ENCODE data around the gene APLF.
"Not testable (repeated sequence)": the region's sequence is repeated elsewhere in the genome, so short reads cannot be mapped to it uniquely, and the experiment has no call there.

The APLF gene

GRCh38 chr2:68559692-68560091, 92.3 kb downstream of the APLF start:
- in situ Hi-C loops (cut with HindIII; ENCODE audit: low pct_ligation_motif_present, low pct_unique_long_range_greater_than_20kb, low sequenced_read_pairs): no loop called here

GRCh38 chr2:68560545-68560944, 93.2 kb downstream of the APLF start:
- in situ Hi-C loops (cut with HindIII; ENCODE audit: low pct_ligation_motif_present, low pct_unique_long_range_greater_than_20kb, low sequenced_read_pairs): no loop called here
- no peak for DNase-seq

More at GRCh38 chr2:68559692-68560091, 92.3 kb downstream of the APLF start:
- no peak for DNase-seq

- in situ Hi-C loops (cut with HindIII; ENCODE audit: low pct_ligation_motif_present, low pct_unique_long_range_greater_than_20kb, low sequenced_read_pairs): no loop called here
- DNase-seq: no peak
Observed at GRCh38 chr2:68561372-68561771, 94.0 kb downstream of the APLF start.

GRCh38 chr2:68562934-68563333, 95.5 kb downstream of the APLF start:
- no peak for DNase-seq
- in situ Hi-C loops (cut with HindIII; ENCODE audit: low pct_ligation_motif_present, low pct_unique_long_range_greater_than_20kb, low sequenced_read_pairs): no loop called here

GRCh38 chr2:68564426-68564825, 97.0 kb downstream of the APLF start:
- in situ Hi-C loops (cut with HindIII; ENCODE audit: low pct_ligation_motif_present, low pct_unique_long_range_greater_than_20kb, low sequenced_read_pairs): no loop called here
- no peak for DNase-seq

GRCh38 chr2:68565273-68565672, 97.9 kb downstream of the APLF start:
- in situ Hi-C loops (cut with HindIII; ENCODE audit: low pct_ligation_motif_present, low pct_unique_long_range_greater_than_20kb, low sequenced_read_pairs): no loop called here
- DNase-seq: no peak

GRCh38 chr2:68565858-68566257, 98.5 kb downstream of the APLF start:
- in situ Hi-C loops (cut with HindIII; ENCODE audit: low pct_ligation_motif_present, low pct_unique_long_range_greater_than_20kb, low sequenced_read_pairs): no loop called here
- peak; percentile 49 for DNase-seq

- in situ Hi-C loops (cut with HindIII; ENCODE audit: low pct_ligation_motif_present, low pct_unique_long_range_greater_than_20kb, low sequenced_read_pairs): no loop called here
- DNase-seq: no peak
Observed at GRCh38 chr2:68566362-68566761, 99.0 kb downstream of the APLF start.

- in situ Hi-C loops (cut with HindIII; ENCODE audit: low pct_ligation_motif_present, low pct_unique_long_range_greater_than_20kb, low sequenced_read_pairs): no loop called here
- no peak for DNase-seq
Observed at GRCh38 chr2:68568116-68568515, 100.7 kb downstream of the APLF start.

GRCh38 chr2:68569604-68570003, 102.2 kb downstream of the APLF start:
- DNase-seq: no peak
- in situ Hi-C loops (cut with HindIII; ENCODE audit: low pct_ligation_motif_present, low pct_unique_long_range_greater_than_20kb, low sequenced_read_pairs): no loop called here

GRCh38 chr2:68570434-68570833, 103.0 kb downstream of the APLF start:
- in situ Hi-C loops (cut with HindIII; ENCODE audit: low pct_ligation_motif_present, low pct_unique_long_range_greater_than_20kb, low sequenced_read_pairs); DNase-seq: not testable (repeated sequence)

GRCh38 chr2:68574202-68574791, 106.9 kb downstream of the APLF start:
- DNase-seq: no peak
- in situ Hi-C loops (cut with HindIII; ENCODE audit: low pct_ligation_motif_present, low pct_unique_long_range_greater_than_20kb, low sequenced_read_pairs): no loop called here

GRCh38 chr2:68577183-68577582, 109.8 kb downstream of the APLF start:
- in situ Hi-C loops (cut with HindIII; ENCODE audit: low pct_ligation_motif_present, low pct_unique_long_range_greater_than_20kb, low sequenced_read_pairs): no loop called here
- no peak for DNase-seq

- no peak for DNase-seq
- in situ Hi-C loops (cut with HindIII; ENCODE audit: low pct_ligation_motif_present, low pct_unique_long_range_greater_than_20kb, low sequenced_read_pairs): no loop called here
Observed at GRCh38 chr2:68579689-68580088, 112.3 kb downstream of the APLF start.

- DNase-seq: no peak
- in situ Hi-C loops (cut with HindIII; ENCODE audit: low pct_ligation_motif_present, low pct_unique_long_range_greater_than_20kb, low sequenced_read_pairs): no loop called here
Observed at GRCh38 chr2:68588589-68588988, 121.2 kb downstream of the APLF start.

- in situ Hi-C loops (cut with HindIII; ENCODE audit: low pct_ligation_motif_present, low pct_unique_long_range_greater_than_20kb, low sequenced_read_pairs): no loop called here
- DNase-seq: no peak
Observed at GRCh38 chr2:68589963-68590362, 122.6 kb downstream of the APLF start.

GRCh38 chr2:68590702-68591101, 123.3 kb downstream of the APLF start:
- DNase-seq: no peak
- in situ Hi-C loops (cut with HindIII; ENCODE audit: low pct_ligation_motif_present, low pct_unique_long_range_greater_than_20kb, low sequenced_read_pairs): no loop called here

- DNase-seq: no peak
- in situ Hi-C loops (cut with HindIII; ENCODE audit: low pct_ligation_motif_present, low pct_unique_long_range_greater_than_20kb, low sequenced_read_pairs): no loop called here
Observed at GRCh38 chr2:68591225-68591624, 123.8 kb downstream of the APLF start.

- no peak for DNase-seq
Observed at GRCh38 chr2:68594041-68594440, 126.7 kb downstream of the APLF start.

GRCh38 chr2:68594674-68595492, 127.5 kb downstream of the APLF start:
- in situ Hi-C loops (cut with HindIII; ENCODE audit: low pct_ligation_motif_present, low pct_unique_long_range_greater_than_20kb, low sequenced_read_pairs): no loop called here
- peak; percentile 64 for DNase-seq

More at GRCh38 chr2:68594041-68594440, 126.7 kb downstream of the APLF start:
- in situ Hi-C loops (cut with HindIII; ENCODE audit: low pct_ligation_motif_present, low pct_unique_long_range_greater_than_20kb, low sequenced_read_pairs): no loop called here

Data from ACHN (cell line).